Measurements from ENCODE around the gene BET1L.
"Not testable (repeated sequence)": the region's sequence is repeated elsewhere in the genome, so short reads cannot be mapped to it uniquely, and the experiment has no call there.

BET1L gene

DNA sequence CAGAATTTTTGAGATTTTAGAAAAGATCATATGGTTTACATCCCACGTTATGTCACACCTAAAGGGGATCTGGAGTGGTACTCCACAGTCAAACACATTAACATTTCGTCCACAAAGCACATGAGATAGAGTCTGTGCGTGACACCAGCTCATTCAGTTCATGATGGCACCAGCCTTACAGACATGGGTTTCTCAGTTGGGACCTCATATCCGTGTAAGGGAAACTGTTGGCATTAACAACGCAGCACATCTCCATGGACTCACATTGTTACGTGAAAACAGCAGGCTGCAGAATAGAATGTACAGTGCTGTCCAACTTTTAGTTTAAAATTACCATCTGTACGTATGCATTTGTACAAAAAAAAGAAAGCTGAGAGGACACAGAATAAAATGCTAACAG, 14.3 kb upstream of the BET1L start:
- H3K4me3 ChIP-seq (ENCODE audit: low read depth, low read length): no peak overlapping the region
- DNase-seq (ENCODE audit: low read depth, low spot score): no peak
- TF ChIP-seq, protein P1, sequence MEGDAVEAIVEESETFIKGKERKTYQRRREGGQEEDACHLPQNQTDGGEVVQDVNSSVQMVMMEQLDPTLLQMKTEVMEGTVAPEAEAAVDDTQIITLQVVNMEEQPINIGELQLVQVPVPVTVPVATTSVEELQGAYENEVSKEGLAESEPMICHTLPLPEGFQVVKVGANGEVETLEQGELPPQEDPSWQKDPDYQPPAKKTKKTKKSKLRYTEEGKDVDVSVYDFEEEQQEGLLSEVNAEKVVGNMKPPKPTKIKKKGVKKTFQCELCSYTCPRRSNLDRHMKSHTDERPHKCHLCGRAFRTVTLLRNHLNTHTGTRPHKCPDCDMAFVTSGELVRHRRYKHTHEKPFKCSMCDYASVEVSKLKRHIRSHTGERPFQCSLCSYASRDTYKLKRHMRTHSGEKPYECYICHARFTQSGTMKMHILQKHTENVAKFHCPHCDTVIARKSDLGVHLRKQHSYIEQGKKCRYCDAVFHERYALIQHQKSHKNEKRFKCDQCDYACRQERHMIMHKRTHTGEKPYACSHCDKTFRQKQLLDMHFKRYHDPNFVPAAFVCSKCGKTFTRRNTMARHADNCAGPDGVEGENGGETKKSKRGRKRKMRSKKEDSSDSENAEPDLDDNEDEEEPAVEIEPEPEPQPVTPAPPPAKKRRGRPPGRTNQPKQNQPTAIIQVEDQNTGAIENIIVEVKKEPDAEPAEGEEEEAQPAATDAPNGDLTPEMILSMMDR (IDR thresholded peaks at IDR 0.05; ENCODE audit: low read depth, low read length): no peak
- in situ Hi-C loops (cut with HindIII; ENCODE audit: low sequenced_read_pairs): no loop called here

DNA sequence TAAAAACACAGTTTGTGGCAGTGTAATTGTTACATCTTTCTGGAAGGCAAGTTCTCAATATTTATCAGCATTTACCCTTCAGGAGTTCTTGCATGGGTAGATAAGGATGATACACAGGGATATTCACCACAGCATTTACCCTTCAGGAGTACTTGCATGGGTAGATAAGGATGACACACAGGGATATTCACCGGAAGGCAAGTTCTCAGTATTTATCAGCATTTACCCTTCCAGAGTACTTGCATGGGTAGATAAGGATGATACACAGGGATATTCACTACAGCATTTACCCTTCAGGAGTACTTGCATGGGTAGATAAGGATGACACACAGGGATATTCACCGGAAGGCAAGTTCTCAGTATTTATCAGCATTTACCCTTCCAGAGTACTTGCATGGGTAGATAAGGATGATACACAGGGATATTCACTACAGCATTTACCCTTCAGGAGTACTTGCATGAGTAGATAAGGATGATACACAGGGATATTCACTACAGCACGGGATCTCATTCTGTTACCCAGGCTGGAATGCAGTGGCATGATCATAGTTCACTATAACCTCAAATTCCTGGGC, 13.5 kb upstream of the BET1L start:
- in situ Hi-C loops (cut with HindIII; ENCODE audit: low sequenced_read_pairs); DNase-seq (ENCODE audit: low read depth, low spot score); H3K4me3 ChIP-seq (ENCODE audit: low read depth, low read length): not testable (repeated sequence)

DNA sequence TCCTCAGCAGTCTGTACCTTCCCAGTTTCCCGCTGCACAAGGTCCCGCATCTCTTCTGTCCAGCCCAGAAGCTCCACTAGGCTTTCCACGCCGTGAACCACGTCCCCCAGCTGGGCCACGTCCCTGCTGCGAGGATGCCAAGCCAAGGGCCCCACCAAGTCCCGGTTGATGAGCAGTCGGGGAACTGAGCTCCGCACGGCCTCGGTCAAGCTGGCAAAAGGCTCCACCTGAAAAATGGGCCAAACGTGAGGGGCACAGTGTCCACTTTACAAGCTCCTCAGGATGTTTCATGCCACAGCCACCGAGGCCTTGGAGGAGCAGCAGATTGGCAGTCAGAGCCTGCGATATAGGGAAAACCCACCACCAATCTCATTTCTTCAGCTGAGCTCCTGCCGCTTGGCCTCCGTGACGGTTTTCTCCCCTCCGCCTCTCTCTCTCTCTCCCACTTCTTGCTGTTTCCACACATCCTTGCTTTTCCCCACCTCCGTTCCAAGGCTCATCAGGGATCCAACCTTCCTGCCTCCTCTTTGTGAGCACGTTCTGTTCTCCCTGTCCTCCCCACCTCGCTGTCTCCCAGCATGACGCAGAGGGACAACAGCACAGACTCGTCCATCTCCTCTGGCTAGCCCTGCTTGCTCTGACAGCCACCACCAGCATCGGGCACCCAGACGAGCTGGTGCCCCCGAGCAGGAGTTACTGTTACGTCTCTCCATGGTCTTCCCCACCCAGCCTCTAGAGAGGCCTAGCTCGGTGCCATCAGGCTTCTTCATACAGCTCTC, 11.8 kb upstream of the BET1L start:
- H3K4me3 ChIP-seq (ENCODE audit: low read depth, low read length): no peak overlapping the region
- TF ChIP-seq, protein P1 (IDR thresholded peaks at IDR 0.05; ENCODE audit: low read depth, low read length): no peak
- no peak for DNase-seq (ENCODE audit: low read depth, low spot score)
- in situ Hi-C loops (cut with HindIII; ENCODE audit: low sequenced_read_pairs): no loop called here

DNA sequence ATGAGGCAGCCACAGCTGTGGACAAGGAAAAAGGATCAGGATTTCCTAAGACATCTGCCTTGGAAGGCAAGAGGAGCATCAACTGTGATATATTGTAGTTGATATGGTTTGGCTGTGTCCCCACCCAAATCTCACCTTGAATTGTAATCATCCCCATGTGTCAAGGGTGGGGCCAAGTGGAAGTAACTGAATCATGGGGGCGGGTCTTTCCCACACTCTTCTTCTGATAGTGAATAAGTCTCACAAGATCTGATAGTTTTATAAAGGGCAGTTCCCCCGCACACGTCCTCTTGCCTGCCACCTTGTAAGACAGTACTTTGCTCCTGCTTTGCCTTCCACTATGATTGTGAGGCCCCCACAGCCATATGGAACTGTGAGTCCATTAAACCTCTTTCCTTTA, 10.5 kb upstream of the BET1L start:
- in situ Hi-C loops (cut with HindIII; ENCODE audit: low sequenced_read_pairs): no loop called here
- no peak for DNase-seq (ENCODE audit: low read depth, low spot score)
- H3K4me3 ChIP-seq (ENCODE audit: low read depth, low read length): no peak overlapping the region
- TF ChIP-seq, protein P1 (IDR thresholded peaks at IDR 0.05; ENCODE audit: low read depth, low read length): no peak

DNA sequence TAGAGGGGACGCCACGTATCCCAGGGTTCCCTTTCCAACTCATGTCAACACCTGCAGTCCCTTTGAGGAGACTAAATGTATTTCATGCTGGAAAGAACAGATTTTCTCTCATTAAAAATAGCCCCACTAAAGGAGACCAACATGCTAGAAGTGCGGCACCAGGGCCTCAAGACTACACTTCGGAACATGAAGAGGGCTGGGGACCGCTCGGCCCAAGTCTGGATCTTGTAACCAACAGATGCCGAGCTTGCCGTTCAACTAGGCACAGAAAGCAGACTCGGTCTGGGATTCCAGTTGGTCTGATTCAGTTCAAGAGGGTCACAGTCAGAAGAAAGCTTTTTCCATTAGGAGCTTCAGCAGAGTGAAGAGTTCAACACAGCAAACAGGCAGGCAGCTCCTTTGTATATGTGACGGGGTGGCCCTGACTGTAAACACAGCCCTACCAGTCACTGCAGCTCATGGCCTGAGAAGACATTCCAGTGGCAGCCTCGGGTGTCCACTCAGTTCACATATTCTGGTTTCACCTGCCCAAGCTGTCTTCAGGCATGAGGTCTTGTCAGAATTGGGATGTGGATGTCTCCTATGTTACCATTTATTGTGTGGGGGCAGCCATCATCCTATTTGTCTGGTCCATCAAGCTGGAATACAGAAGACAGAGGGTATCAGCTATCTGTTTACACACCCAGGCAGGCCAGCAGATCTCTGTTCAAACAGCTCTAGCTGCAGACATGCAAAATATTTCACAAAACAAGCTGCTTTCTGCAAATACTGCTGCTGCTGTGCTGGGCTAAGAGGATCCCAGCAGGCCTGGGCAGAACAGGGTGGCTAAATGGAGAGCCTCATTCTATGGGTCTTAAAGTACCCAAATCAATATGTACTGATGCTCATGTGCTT, 9.1 kb upstream of the BET1L start:
- TF ChIP-seq, protein P1 (IDR thresholded peaks at IDR 0.05; ENCODE audit: low read depth, low read length): no peak
- no peak for DNase-seq (ENCODE audit: low read depth, low spot score)
- no peak overlapping the region for H3K4me3 ChIP-seq (ENCODE audit: low read depth, low read length)
- in situ Hi-C loops (cut with HindIII; ENCODE audit: low sequenced_read_pairs): no loop called here

DNA sequence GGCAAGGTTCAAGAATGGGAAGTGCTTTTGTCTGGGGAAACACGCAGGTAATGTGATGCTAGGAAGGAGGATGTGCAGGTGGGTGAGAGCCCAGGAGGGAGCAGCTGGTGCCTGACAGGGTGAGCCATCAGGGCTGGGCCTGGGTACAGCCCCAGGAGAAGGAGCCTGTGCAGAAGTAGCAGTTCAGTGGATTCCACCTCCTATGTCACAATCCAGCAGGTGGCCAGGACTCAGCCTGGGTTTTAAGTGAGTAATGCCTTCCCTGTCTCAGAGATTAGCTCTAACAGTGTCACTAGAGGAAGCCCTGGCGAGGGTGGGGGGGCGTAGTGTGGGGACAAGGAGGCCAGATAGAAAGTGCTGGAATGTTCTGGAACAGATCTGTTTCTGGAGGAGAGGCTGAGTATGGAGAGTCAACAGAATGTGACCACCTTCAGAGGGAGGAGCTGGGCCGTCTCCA, 8.4 kb upstream of the BET1L start:
- in situ Hi-C loops (cut with HindIII; ENCODE audit: low sequenced_read_pairs): no loop called here
- H3K4me3 ChIP-seq (ENCODE audit: low read depth, low read length): no peak overlapping the region
- TF ChIP-seq, protein P1 (IDR thresholded peaks at IDR 0.05; ENCODE audit: low read depth, low read length): no peak
- DNase-seq (ENCODE audit: low read depth, low spot score): no peak

Measured in astrocyte of the spinal cord (primary cell).